HL-60 (cell line): ENCODE measurements around the gene C14orf132.

ENCODE experiments used
- DNase-seq, 2 experiments: peaks; one replicate each; pipeline ENCODE4 v3.0.0-alpha.2; 2010 to 2020; ENCODE audit warnings: low read depth in 1 of 2, low spot score in 1 of 2
- H3K27ac ChIP-seq: fragments of 250-450 bp; sonication (Bioruptor Pico); replicated peaks from 2 replicates; pipeline ENCODE4 v1.5.1; 2020; ENCODE audit warnings: mild to moderate bottlenecking, moderate library complexity
- H3K27me3 ChIP-seq: fragments of 250-450 bp; sonication (Bioruptor Pico); 2 replicates; pipeline ENCODE4 v1.5.1; 2021; ENCODE audit warnings: mild to moderate bottlenecking, moderate library complexity; ENCODE audit not compliant: insufficient read depth, poor library complexity, severe bottlenecking
- H3K4me3 ChIP-seq: replicated peaks from 2 replicates; pipeline ENCODE4 v1.5.1; 2011; ENCODE audit warnings: mild to moderate bottlenecking, control low read depth, low read length; ENCODE audit not compliant: insufficient read depth
- CTCF ChIP-seq: IDR thresholded peaks from one replicate; pipeline ENCODE4 v1.5.1; 2011; ENCODE audit warnings: low read length, control low read depth, inconsistent platforms; ENCODE audit not compliant: insufficient read depth
- GABPA ChIP-seq: IDR thresholded peaks from 2 replicates; pipeline ENCODE4 v1.6.1; 2012; ENCODE audit warnings: low read depth
- POLR2AphosphoS5 ChIP-seq: IDR thresholded peaks from 2 replicates; pipeline ENCODE4 v1.6.1; 2012; ENCODE audit warnings: low read depth
- REST ChIP-seq: IDR thresholded peaks from 2 replicates; pipeline ENCODE4 v1.6.1; 2012; ENCODE audit warnings: low read depth; ENCODE audit not compliant: insufficient replicate concordance
- SPI1 ChIP-seq: IDR thresholded peaks from 2 replicates; pipeline ENCODE4 v1.6.1; 2012; ENCODE audit warnings: low read depth, mild to moderate bottlenecking, borderline replicate concordance

Gene C14orf132

GRCh38 chr14:96134508-96134907, 95.3 kb downstream of the C14orf132 start:
- Histone ChIP-seq H3K27me3 (no peaks in the 10 kb centered on the region), H3K4me3 (no peak overlapping the region), H3K27ac (no peak overlapping the region)
- TF ChIP-seq REST: no peak
- no peak for DNase-seq

GRCh38 chr14:96135285-96135684, 96.1 kb downstream of the C14orf132 start:
- DNase-seq: no peak
- Histone ChIP-seq H3K27me3 (no peaks in the 10 kb centered on the region), H3K4me3 (no peak overlapping the region), H3K27ac (no peak overlapping the region)
- TF ChIP-seq GABPA (no peak), POLR2AphosphoS5 (no peak), SPI1 (no peak), REST (no peak), CTCF (no peak)

- H3K4me3 ChIP-seq: no peak overlapping the region
- TF ChIP-seq POLR2AphosphoS5: no peak
- TF ChIP-seq CTCF: no peak
- no peak for TF ChIP-seq GABPA
- TF ChIP-seq SPI1: no peak
- TF ChIP-seq REST: no peak
These were observed 97.3 kb downstream of the C14orf132 start for GRCh38 chr14:96136371-96137005.

More at GRCh38 chr14:96136371-96137005, 97.3 kb downstream of the C14orf132 start:
- no peak for DNase-seq
- Histone ChIP-seq H3K27me3 (no peaks in the 10 kb centered on the region), H3K27ac (no peak overlapping the region)
